ENCODE data around the gene PTGIS.

DNA sequence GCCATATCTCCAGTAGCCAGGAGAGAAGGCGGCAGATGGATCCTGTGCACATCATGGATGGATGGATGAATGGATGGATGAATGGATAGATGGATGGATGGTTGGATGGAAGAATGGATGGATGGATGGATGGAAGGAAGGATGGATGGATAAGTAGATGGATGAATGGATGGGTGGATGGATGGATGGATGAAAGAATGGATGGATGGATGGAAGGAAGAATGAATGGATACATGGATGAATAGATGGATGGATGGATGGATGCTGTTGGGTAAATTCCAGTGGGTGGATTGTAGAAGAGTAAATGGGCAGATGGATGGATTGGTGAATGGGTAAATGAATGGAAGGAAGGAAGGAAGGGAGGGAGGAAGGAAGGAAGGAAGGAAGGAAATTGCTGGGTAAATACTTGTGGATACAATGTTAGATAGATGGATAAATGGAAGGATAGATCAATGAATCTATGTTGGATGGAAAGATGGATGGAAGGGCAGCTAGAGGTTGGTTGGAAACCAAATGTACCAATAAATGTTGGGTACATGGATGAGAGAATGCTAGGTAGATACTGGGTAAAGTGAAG, 19.5 kb downstream of the PTGIS start:
- TF ChIP-seq CTCF (IDR thresholded peaks at IDR 0.05) (no peak), POLR2A (IDR thresholded peaks at IDR 0.05) (no peak), POLR2AphosphoS5 (IDR thresholded peaks at IDR 0.05) (no peak)
